GM03348 (cell line): Measurements from ENCODE around the gene TYRO3.
"Not testable (repeated sequence)": the region's sequence is repeated elsewhere in the genome, so short reads cannot be mapped to it uniquely, and the experiment has no call there.

Source experiments
- DNase-seq: peaks from one replicate; pipeline ENCODE4 v3.0.0; 2012; ENCODE audit warnings: low spot score

TYRO3 gene

GRCh38 chr15:41554343-41554742 is 4.7 kb upstream of the TYRO3 start:
- no peak for DNase-seq

- no peak for DNase-seq
Measured at GRCh38 chr15:41554915-41555314, 4.1 kb upstream of the TYRO3 start.

- DNase-seq: no peak
Measured at GRCh38 chr15:41556677-41557076, 2.3 kb upstream of the TYRO3 start.

- peak; percentile 84 for DNase-seq
Measured at GRCh38 chr15:41557673-41558399, 1.2 kb upstream of the TYRO3 start.

- peak; percentile 52 for DNase-seq
Measured at GRCh38 chr15:41559239-41559782, 299 bp downstream of the TYRO3 start.

- no peak for DNase-seq
Measured at GRCh38 chr15:41560572-41560874, 1.5 kb downstream of the TYRO3 start.

- DNase-seq: no peak
Measured at GRCh38 chr15:41561104-41561776, 2.2 kb downstream of the TYRO3 start.

GRCh38 chr15:41561777-41562145 is 2.7 kb downstream of the TYRO3 start:
- peak; percentile 41 for DNase-seq

GRCh38 chr15:41562244-41562643 is 3.2 kb downstream of the TYRO3 start:
- DNase-seq: no peak

- DNase-seq: no peak
Measured at GRCh38 chr15:41562784-41563198, 3.8 kb downstream of the TYRO3 start.

GRCh38 chr15:41564286-41564959 is 5.4 kb downstream of the TYRO3 start:
- no peak for DNase-seq

- DNase-seq: no peak
Measured at GRCh38 chr15:41564960-41565502, 6.0 kb downstream of the TYRO3 start.

GRCh38 chr15:41565702-41566101 is 6.7 kb downstream of the TYRO3 start:
- DNase-seq: no peak

GRCh38 chr15:41566121-41566885 is 7.3 kb downstream of the TYRO3 start:
- no peak for DNase-seq

GRCh38 chr15:41567261-41567660 is 8.2 kb downstream of the TYRO3 start:
- DNase-seq: no peak

GRCh38 chr15:41567862-41568261 is 8.8 kb downstream of the TYRO3 start:
- DNase-seq: no peak

- DNase-seq: no peak
Measured at GRCh38 chr15:41568350-41569017, 9.5 kb downstream of the TYRO3 start.

GRCh38 chr15:41569232-41569631 is 10.2 kb downstream of the TYRO3 start:
- DNase-seq: not testable (repeated sequence)

- DNase-seq: no peak
Measured at GRCh38 chr15:41570764-41571163, 11.8 kb downstream of the TYRO3 start.

GRCh38 chr15:41571948-41572347 is 12.9 kb downstream of the TYRO3 start:
- DNase-seq: no peak

GRCh38 chr15:41572866-41573265 is 13.9 kb downstream of the TYRO3 start:
- no peak for DNase-seq
